ENCODE results near the gene SLC38A9.

GRCh38 chr5:55692106-55692417 lies 20.1 kb downstream of the SLC38A9 start:
- TF ChIP-seq EZH2 (IDR thresholded peaks at IDR 0.05) = no peak
- no peak for TF ChIP-seq POLR2AphosphoS5 (IDR thresholded peaks at IDR 0.05; ENCODE audit: borderline replicate concordance, low read depth, low read length)
- no peak for TF ChIP-seq FOXP2 (optimal IDR thresholded peaks at IDR 0.05; ENCODE audit: control extremely low read depth, extremely low read length, insufficient read depth)
